Right ventricle myocardium inferior (tissue), 1 donor: ENCODE measurements around the gene AGBL1. TPM values are rescaled to one million over a fixed set of nuclear protein-coding genes. Genes with fewer than 3 reads are reported as not detected.

Source experiments
- ATAC-seq: fragments of 200-7000 bp; cut with Tn5 transposase; one replicate; pipeline ENCODE4 v1.9.1; 2020; ENCODE audit warnings: mild to moderate bottlenecking, moderate library complexity
- DNase-seq: peaks from one replicate; pipeline ENCODE4 v3.0.0; 2021; ENCODE audit errors: missing footprints
- intact Hi-C: fragments of 100-400 bp; cut with DNase I; formaldehyde crosslinking; loops from one replicate; pipeline ENCODE4 v1.11.0; 2022
- total RNA-seq: library from RNA; stranded (reverse); fragmentation: NEBNext Ultra II Directional; extraction: Animal tissue kit (Norgen Biotek cat#: 25700); gene quantifications from one replicate; pipeline ENCODE4 v1.2.1, GENCODE V29; 2021
- donor health status: DM: no; HTN: yes; CAD: no; lungs with severe emphysema.

The AGBL1 gene
- total RNA-seq, 1 donor from 2014 or later, result not detected

GRCh38 chr15:86634146-86634545, 554.5 kb downstream of the AGBL1 start:
- intact Hi-C loops, result no loop called here
- no peak for DNase-seq
- no peak for ATAC-seq

- ATAC-seq, result no peak
- DNase-seq, result no peak
- intact Hi-C loops, result no loop called here
Observed at GRCh38 chr15:86634992-86635638, 555.4 kb downstream of the AGBL1 start.

- no peak for DNase-seq
- intact Hi-C loops, result no loop called here
- ATAC-seq, result no peak
Observed at GRCh38 chr15:86644339-86644738, 564.7 kb downstream of the AGBL1 start.

- ATAC-seq (no peak), DNase-seq (no peak)
- intact Hi-C loops, result no loop called here
Observed at GRCh38 chr15:86645925-86646500, 566.3 kb downstream of the AGBL1 start.

- intact Hi-C loops, result no loop called here
- DNase-seq, result no peak
- no peak for ATAC-seq
Observed at GRCh38 chr15:86647810-86648440, 568.3 kb downstream of the AGBL1 start.

- intact Hi-C loops, result no loop called here
- DNase-seq (no peak), ATAC-seq (no peak)
Observed at GRCh38 chr15:86649277-86649676, 569.6 kb downstream of the AGBL1 start.

- ATAC-seq (no peak), DNase-seq (no peak)
- intact Hi-C loops, result no loop called here
Observed at GRCh38 chr15:86650094-86650493, 570.4 kb downstream of the AGBL1 start.

GRCh38 chr15:86653344-86654197, 573.9 kb downstream of the AGBL1 start:
- ATAC-seq, result no peak

GRCh38 chr15:86654501-86654900, 574.8 kb downstream of the AGBL1 start:
- ATAC-seq (no peak), DNase-seq (no peak)
- intact Hi-C loops, result no loop called here

More at GRCh38 chr15:86653344-86654197, 573.9 kb downstream of the AGBL1 start:
- intact Hi-C loops, result no loop called here
- no peak for DNase-seq

- intact Hi-C loops, result no loop called here
- DNase-seq (no peak), ATAC-seq (no peak)
Observed at GRCh38 chr15:86657305-86657704, 577.6 kb downstream of the AGBL1 start.

GRCh38 chr15:86659724-86660411, 580.2 kb downstream of the AGBL1 start:
- intact Hi-C loops, result no loop called here
- ATAC-seq, result no peak
- no peak for DNase-seq

GRCh38 chr15:86661580-86661979, 581.9 kb downstream of the AGBL1 start:
- ATAC-seq (no peak), DNase-seq (no peak)
- intact Hi-C loops, result no loop called here

- ATAC-seq (no peak), DNase-seq (no peak)
- intact Hi-C loops, result no loop called here
Observed at GRCh38 chr15:86663304-86663703, 583.6 kb downstream of the AGBL1 start.

- intact Hi-C loops, result no loop called here
- no peak for ATAC-seq
Observed at GRCh38 chr15:86663979-86664378, 584.3 kb downstream of the AGBL1 start.

GRCh38 chr15:86664581-86664980, 584.9 kb downstream of the AGBL1 start:
- intact Hi-C loops, result no loop called here
- ATAC-seq, result no peak
- no peak for DNase-seq

More at GRCh38 chr15:86663979-86664378, 584.3 kb downstream of the AGBL1 start:
- DNase-seq, result no peak

GRCh38 chr15:86676002-86676401, 596.3 kb downstream of the AGBL1 start:
- no peak for DNase-seq
- intact Hi-C loops, result no loop called here
- no peak for ATAC-seq

- DNase-seq, result no peak
- no peak for ATAC-seq
- intact Hi-C loops, result no loop called here
Observed at GRCh38 chr15:86677278-86677677, 597.6 kb downstream of the AGBL1 start.

GRCh38 chr15:86685263-86685662, 605.6 kb downstream of the AGBL1 start:
- DNase-seq (no peak), ATAC-seq (no peak)
- intact Hi-C loops, result no loop called here

- intact Hi-C loops, result no loop called here
- DNase-seq (no peak), ATAC-seq (no peak)
Observed at GRCh38 chr15:86689006-86689405, 609.3 kb downstream of the AGBL1 start.
